ENCODE results near the gene DHX38. TPM values are rescaled to one million over a fixed set of nuclear protein-coding genes. Genes with fewer than 3 reads are reported as not detected.

The DHX38 gene
- total and polyA plus RNA-seq, 2 of the 13 experiments (the other 11 are each of a cell fraction or from before 2014, with no cell fraction given) = 54.4 to 85.9 TPM

- no peak for TF ChIP-seq KIAA2018 (CRISPR knock-in tag; IDR thresholded peaks at IDR 0.05; ENCODE audit: borderline replicate concordance)
- TF ChIP-seq MZF1 (CRISPR knock-in tag; IDR thresholded peaks at IDR 0.05; ENCODE audit: borderline replicate concordance) = no peak
- no peak for TF ChIP-seq ZNF567 (CRISPR knock-in tag; IDR thresholded peaks at IDR 0.05; ENCODE audit: borderline replicate concordance)
- no peak for TF ChIP-seq NR2F6 (IDR thresholded peaks at IDR 0.05)
- no peak for TF ChIP-seq NR2F6 (CRISPR knock-in tag; IDR thresholded peaks at IDR 0.05)
- peak; percentile 47; the same call in 1 of the 2 replicates for TF ChIP-seq SOX5 (CRISPR knock-in tag; IDR thresholded peaks at IDR 0.05; ENCODE audit: borderline replicate concordance)
- TF ChIP-seq ZBTB10 (CRISPR knock-in tag; IDR thresholded peaks at IDR 0.05; ENCODE audit: borderline replicate concordance) = no peak
- 0 out of 4 replicates have a peak, but pooled peaks of 1 of the 2 experiments have one; percentile 45 for TF ChIP-seq HMGXB4 (CRISPR knock-in tag; IDR thresholded peaks at IDR 0.05; ENCODE audit: borderline replicate concordance in 1 of 2, low read depth in 1 of 2)
- TF ChIP-seq STAG1 (CRISPR knock-in tag; IDR thresholded peaks at IDR 0.05) = peak; percentile 81
- no peak for TF ChIP-seq HOXA7 (CRISPR knock-in tag; IDR thresholded peaks at IDR 0.05)
- TF ChIP-seq HOXA3 (CRISPR knock-in tag; IDR thresholded peaks at IDR 0.05) = no peak
- TF ChIP-seq RORA (CRISPR knock-in tag; IDR thresholded peaks at IDR 0.05) = no peak
- no peak for TF ChIP-seq SNAPC2 (CRISPR knock-in tag; IDR thresholded peaks at IDR 0.05)
- peak; percentile 71; the same call in 1 of the 2 replicates for TF ChIP-seq MIXL1 (CRISPR knock-in tag; IDR thresholded peaks at IDR 0.05)
- TF ChIP-seq SP140L (CRISPR knock-in tag; IDR thresholded peaks at IDR 0.05; ENCODE audit: borderline replicate concordance) = 0 out of 2 replicates have a peak, but pooled peaks have one; percentile 74
- TF ChIP-seq DRAP1 (CRISPR knock-in tag; IDR thresholded peaks at IDR 0.05) = no peak
Measured at GRCh38 chr16:72066747-72067146, 26.9 kb upstream of the DHX38 start (continued).
